HL-60 (cell line): Measurements from ENCODE around the gene SLC51B.

ENCODE experiments used
- CTCF ChIP-seq: IDR thresholded peaks from one replicate; pipeline ENCODE4 v1.5.1; 2011; ENCODE audit warnings: low read length, control low read depth, inconsistent platforms; ENCODE audit not compliant: insufficient read depth
- POLR2AphosphoS5 ChIP-seq: IDR thresholded peaks from 2 replicates; pipeline ENCODE4 v1.6.1; 2012; ENCODE audit warnings: low read depth
- REST ChIP-seq: IDR thresholded peaks from 2 replicates; pipeline ENCODE4 v1.6.1; 2012; ENCODE audit warnings: low read depth; ENCODE audit not compliant: insufficient replicate concordance

- no peak for TF ChIP-seq CTCF
- TF ChIP-seq POLR2AphosphoS5 = no peak
- no peak for TF ChIP-seq REST
These were observed 38.3 kb upstream of the SLC51B start for GRCh38 chr15:65006876-65007275.
